Subcutaneous abdominal adipose tissue (tissue), 5 donors: ENCODE measurements around the gene LACTBL1.
"Not testable (repeated sequence)": the region's sequence is repeated elsewhere in the genome, so short reads cannot be mapped to it uniquely, and the experiment has no call there.

ENCODE experiments used
- H3K27ac ChIP-seq: one replicate; pipeline ENCODE4 v1.7.0; 2013; ENCODE audit warnings: low read depth, mild to moderate bottlenecking, inconsistent platforms, low read length, moderate library complexity
- H3K27me3 ChIP-seq, 5 donors: one replicate each; pipeline ENCODE4 v1.7.0; 2013; ENCODE audit warnings: low read length in 5 of 5, inconsistent platforms in 1 of 5; ENCODE audit not compliant: control insufficient read depth in 5 of 5, insufficient read depth in 4 of 5
- H3K36me3 ChIP-seq, 5 donors: one replicate each; pipeline ENCODE4 v1.7.0; 2013; ENCODE audit warnings: low read length in 5 of 5; ENCODE audit not compliant: control insufficient read depth in 5 of 5, insufficient read depth in 5 of 5
- H3K4me1 ChIP-seq, 5 donors: one replicate each; pipeline ENCODE4 v1.7.0; 2013; ENCODE audit warnings: low read length in 5 of 5, mild to moderate bottlenecking in 3 of 5, moderate library complexity in 1 of 5; ENCODE audit not compliant: control insufficient read depth in 5 of 5, insufficient read depth in 5 of 5
- H3K4me3 ChIP-seq, 5 donors: one replicate each; pipeline ENCODE4 v1.7.0; 2013; ENCODE audit warnings: low read length in 5 of 5, low read depth in 1 of 5
- H3K9ac ChIP-seq, 5 donors: one replicate each; pipeline ENCODE4 v1.7.0; 2013; ENCODE audit warnings: low read length in 5 of 5, mild to moderate bottlenecking in 4 of 5, moderate library complexity in 3 of 5
- H3K9me3 ChIP-seq, 5 donors: one replicate each; pipeline ENCODE4 v1.7.0; 2013; ENCODE audit warnings: low read length in 5 of 5; ENCODE audit not compliant: control insufficient read depth in 5 of 5
- donor health status: healthy.
- donor health status: healthy.
- donor health status: healthy.
- donor health status: healthy.
- donor health status: healthy.

The LACTBL1 gene

DNA sequence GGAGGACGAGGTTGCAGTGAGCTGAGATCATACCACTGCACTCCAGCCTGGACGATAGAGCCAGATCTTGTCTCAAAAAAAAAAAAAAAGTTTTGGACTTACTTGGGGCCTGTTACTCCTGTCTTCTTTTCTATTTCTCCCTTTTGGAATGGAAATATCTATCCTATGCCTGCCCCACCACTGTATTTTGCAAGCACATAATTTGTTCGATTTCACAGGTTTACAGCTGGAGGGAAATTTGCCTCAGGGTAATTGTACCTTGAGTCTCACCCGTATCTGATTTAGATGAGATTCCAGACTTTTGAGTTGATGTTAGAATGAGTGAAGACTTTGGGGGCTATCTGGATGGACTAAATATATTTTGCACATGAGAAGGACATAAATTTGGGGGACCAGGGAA is 34.4 kb upstream of the LACTBL1 start:
- no peaks in the 10 kb centered on the region for H3K9me3 ChIP-seq
- H3K4me1 ChIP-seq, result no peaks in the 10 kb centered on the region
- H3K27ac ChIP-seq, result no peak overlapping the region
- H3K4me3 ChIP-seq, result no peak overlapping the region
- H3K36me3 ChIP-seq, result no peaks in the 10 kb centered on the region
- no peak overlapping the region for H3K9ac ChIP-seq
- peaks cover 0 to 3% (median 0%) of the 10 kb centered on the region in 5 donors for H3K27me3 ChIP-seq

DNA sequence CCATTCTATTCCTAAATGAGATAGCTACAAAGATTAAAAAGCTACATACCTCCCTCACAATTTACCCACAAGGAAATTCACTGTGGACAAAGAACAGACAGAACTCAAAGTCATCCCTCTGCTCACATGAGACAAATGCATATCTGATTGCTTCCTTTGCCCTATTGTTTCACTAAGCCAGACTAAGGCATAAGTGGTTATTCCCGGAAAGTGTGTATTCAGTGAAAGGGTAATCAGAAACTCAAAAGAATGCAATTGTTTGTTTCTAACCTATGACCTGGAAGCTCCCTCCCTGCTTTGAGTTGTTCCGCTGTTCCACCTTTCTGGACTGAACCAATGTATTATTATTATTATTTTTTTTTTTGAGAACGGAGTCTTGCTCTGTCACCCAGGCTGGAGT is 32.1 kb upstream of the LACTBL1 start:
- H3K27me3 ChIP-seq, result not testable (repeated sequence)

GRCh38 chr1:23004112-23004511 is 31.4 kb upstream of the LACTBL1 start:
- H3K27ac ChIP-seq, result no peak overlapping the region
- H3K4me3 ChIP-seq, result no peak overlapping the region
- no peaks in the 10 kb centered on the region for H3K36me3 ChIP-seq
- no peaks in the 10 kb centered on the region for H3K4me1 ChIP-seq
- peaks cover 0 to 3% (median 0%) of the 10 kb centered on the region in 5 donors for H3K27me3 ChIP-seq
- H3K9me3 ChIP-seq, result peaks cover 0 to 11% (median 0%) of the 10 kb centered on the region in 5 donors
- no peak overlapping the region for H3K9ac ChIP-seq

More for the DNA sequence above, 32.1 kb upstream of the LACTBL1 start:
- H3K4me1 ChIP-seq, H3K27ac ChIP-seq, H3K9ac ChIP-seq, H3K36me3 ChIP-seq, H3K4me3 ChIP-seq: not testable (repeated sequence)
- H3K9me3 ChIP-seq, result peaks cover 0 to 11% (median 0%) of the 10 kb centered on the region in 5 donors

- H3K27ac ChIP-seq, H3K9ac ChIP-seq, H3K36me3 ChIP-seq, H3K4me1 ChIP-seq, H3K27me3 ChIP-seq, H3K4me3 ChIP-seq: not testable (repeated sequence)
- H3K9me3 ChIP-seq, result peaks cover 0 to 11% (median 0%) of the 10 kb centered on the region in 5 donors
Observed at GRCh38 chr1:23002218-23002617, 29.6 kb upstream of the LACTBL1 start.

DNA sequence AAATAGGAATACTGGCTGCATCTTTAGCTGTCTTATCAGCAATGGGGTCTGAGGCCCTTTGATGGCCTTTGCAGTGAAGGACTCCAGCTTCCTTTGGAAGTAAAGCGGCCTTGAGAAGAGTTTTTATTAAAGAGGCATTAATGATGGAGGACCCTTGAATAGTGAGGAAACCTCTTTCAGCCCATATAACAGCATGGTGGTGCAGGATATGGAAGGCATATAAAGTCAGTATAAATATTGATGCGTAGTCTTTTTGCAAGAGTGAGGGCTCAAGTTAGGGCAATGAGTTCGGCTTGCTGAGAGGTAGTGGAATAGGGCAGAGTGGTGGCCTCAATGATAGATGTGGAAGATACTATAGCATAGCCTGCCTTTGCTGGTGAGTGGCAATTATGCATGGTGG is 27.5 kb upstream of the LACTBL1 start:
- not testable (repeated sequence) for H3K9ac ChIP-seq, H3K4me1 ChIP-seq, H3K27me3 ChIP-seq, H3K27ac ChIP-seq, H3K36me3 ChIP-seq, H3K4me3 ChIP-seq
- H3K9me3 ChIP-seq, result peaks cover 0 to 11% (median 0%) of the 10 kb centered on the region in 5 donors

DNA sequence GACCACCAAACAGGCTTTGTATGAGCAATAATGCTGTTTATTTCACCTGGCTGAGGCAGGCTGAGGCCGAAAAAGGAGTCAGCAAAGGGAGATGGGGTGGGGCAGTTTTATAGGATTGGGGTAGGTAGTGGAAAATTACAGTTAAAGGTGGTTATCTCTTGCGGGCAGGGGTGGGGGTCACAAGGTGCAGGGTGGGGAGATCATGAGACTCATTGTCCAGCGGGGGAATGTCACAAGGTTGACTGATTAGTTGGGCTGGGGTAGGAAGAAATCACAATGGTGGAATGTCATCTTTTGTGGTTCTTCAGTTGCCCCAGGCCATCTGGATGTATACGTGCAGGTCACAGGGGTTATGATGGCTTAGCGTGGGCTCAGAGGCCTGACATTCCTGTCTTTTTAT is 24.9 kb upstream of the LACTBL1 start:
- H3K4me3 ChIP-seq, H3K27ac ChIP-seq, H3K9ac ChIP-seq, H3K27me3 ChIP-seq, H3K36me3 ChIP-seq, H3K4me1 ChIP-seq: not testable (repeated sequence)
- H3K9me3 ChIP-seq, result peaks cover 0 to 11% (median 0%) of the 10 kb centered on the region in 5 donors

DNA sequence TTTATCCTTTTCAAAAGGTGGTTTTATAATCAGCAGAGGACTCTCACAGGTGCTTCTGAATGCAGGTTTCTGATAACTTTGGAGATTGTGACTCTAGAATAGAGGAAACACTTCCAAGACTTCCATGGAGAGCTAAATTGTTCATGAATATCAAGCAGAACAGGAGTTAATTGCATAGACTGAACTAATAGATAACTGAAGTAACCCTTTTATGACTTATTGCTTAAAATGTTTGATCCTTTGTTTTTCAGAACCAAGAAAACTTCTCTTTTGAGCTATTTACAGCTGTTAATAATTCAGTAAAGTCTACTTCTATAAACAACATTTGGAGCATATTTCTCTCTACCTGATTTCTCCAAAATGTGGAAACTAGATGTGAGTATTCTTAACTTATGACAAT is 23.1 kb upstream of the LACTBL1 start:
- no peak overlapping the region for H3K4me3 ChIP-seq
- H3K9me3 ChIP-seq, result peaks cover 0 to 10% (median 0%) of the 10 kb centered on the region in 5 donors
- no peaks in the 10 kb centered on the region for H3K27me3 ChIP-seq
- no peaks in the 10 kb centered on the region for H3K4me1 ChIP-seq
- no peak overlapping the region for H3K27ac ChIP-seq
- H3K9ac ChIP-seq, result no peak overlapping the region
- no peaks in the 10 kb centered on the region for H3K36me3 ChIP-seq

- H3K27ac ChIP-seq, H3K9ac ChIP-seq, H3K36me3 ChIP-seq, H3K27me3 ChIP-seq, H3K4me3 ChIP-seq, H3K9me3 ChIP-seq, H3K4me1 ChIP-seq: not testable (repeated sequence)
Observed at GRCh38 chr1:22993220-22993795, 20.6 kb upstream of the LACTBL1 start.

- not testable (repeated sequence) for H3K4me1 ChIP-seq, H3K27ac ChIP-seq, H3K4me3 ChIP-seq, H3K27me3 ChIP-seq, H3K9ac ChIP-seq, H3K9me3 ChIP-seq, H3K36me3 ChIP-seq
Observed at GRCh38 chr1:22992384-22992783, 19.7 kb upstream of the LACTBL1 start.

GRCh38 chr1:22983944-22984343 is 11.3 kb upstream of the LACTBL1 start:
- H3K9me3 ChIP-seq, result peaks cover 0 to 3% (median 0%) of the 10 kb centered on the region in 5 donors
- H3K36me3 ChIP-seq, result no peaks in the 10 kb centered on the region
- no peak overlapping the region for H3K4me3 ChIP-seq
- H3K4me1 ChIP-seq, result no peaks in the 10 kb centered on the region
- H3K27ac ChIP-seq, result no peak overlapping the region
- peaks cover 0 to 5% (median 0%) of the 10 kb centered on the region in 5 donors for H3K27me3 ChIP-seq
- H3K9ac ChIP-seq, result no peak overlapping the region

- H3K4me1 ChIP-seq, H3K9ac ChIP-seq, H3K27ac ChIP-seq, H3K27me3 ChIP-seq, H3K36me3 ChIP-seq, H3K4me3 ChIP-seq, H3K9me3 ChIP-seq: not testable (repeated sequence)
Observed at GRCh38 chr1:22980471-22980790, 7.8 kb upstream of the LACTBL1 start.
